ENCODE results near the gene CILP2.

DNA sequence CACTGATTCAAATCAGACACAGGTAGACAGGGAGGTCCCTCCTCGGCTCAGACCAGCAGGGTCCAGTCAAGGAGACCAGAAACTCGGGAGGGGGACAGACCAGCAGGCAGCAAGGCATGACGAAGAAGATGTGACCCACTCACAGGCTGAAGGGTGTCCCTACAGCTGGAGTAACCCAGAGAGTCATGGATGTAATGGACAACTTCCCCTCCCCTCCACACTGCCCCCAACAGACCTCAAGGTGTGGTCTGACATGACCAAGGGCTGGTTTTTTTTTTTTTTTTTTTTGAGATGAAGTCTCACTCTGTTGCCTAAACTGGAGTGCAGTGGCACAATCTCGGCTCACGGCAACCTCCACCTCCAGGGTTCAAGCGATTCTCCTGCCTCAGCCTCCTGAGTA, 46.3 kb downstream of the CILP2 start:
- no peak for TF ChIP-seq TAF1 (conservative IDR thresholded peaks at IDR 0.05)
- TF ChIP-seq CTCF (IDR thresholded peaks at IDR 0.05; ENCODE audit: low read depth, low read length, missing input control): no peak
- TF ChIP-seq GABPA (IDR thresholded peaks at IDR 0.05 in 1 of 2, conservative IDR thresholded peaks at IDR 0.05 in 1 of 2): no peak
- TF ChIP-seq ATF3 (IDR thresholded peaks at IDR 0.05): no peak

Data from liver (tissue), 3 donors.